ENCODE data around the gene PRKCE.

DNA sequence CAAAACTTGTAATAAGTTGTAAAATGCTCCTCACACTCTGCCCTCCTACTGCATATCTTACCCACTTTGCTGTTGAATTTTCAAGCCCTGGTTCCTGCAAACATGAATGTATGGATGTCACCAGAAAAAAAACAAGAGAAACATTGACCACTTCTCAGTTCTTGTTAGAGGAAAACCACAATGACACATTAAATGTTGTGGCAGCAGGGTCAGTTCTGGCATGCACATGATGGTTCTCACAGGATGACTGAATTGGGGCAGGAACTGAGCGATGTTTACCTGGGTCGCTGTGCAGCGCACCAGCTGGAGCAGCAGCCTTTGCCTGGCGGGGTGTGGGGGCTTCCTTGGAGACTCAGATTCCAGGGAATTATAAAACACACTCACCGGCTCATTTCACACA is 14.0 kb upstream of the PRKCE start:
- TF ChIP-seq RAD21 (IDR thresholded peaks at IDR 0.05) (no peak), SP1 (IDR thresholded peaks at IDR 0.05) (no peak), TAF1 (conservative IDR thresholded peaks at IDR 0.05) (no peak), JUND (IDR thresholded peaks at IDR 0.05) (no peak), HNF4G (IDR thresholded peaks at IDR 0.05) (no peak), YY1 (IDR thresholded peaks at IDR 0.05) (no peak)
- TF ChIP-seq, protein P1, sequence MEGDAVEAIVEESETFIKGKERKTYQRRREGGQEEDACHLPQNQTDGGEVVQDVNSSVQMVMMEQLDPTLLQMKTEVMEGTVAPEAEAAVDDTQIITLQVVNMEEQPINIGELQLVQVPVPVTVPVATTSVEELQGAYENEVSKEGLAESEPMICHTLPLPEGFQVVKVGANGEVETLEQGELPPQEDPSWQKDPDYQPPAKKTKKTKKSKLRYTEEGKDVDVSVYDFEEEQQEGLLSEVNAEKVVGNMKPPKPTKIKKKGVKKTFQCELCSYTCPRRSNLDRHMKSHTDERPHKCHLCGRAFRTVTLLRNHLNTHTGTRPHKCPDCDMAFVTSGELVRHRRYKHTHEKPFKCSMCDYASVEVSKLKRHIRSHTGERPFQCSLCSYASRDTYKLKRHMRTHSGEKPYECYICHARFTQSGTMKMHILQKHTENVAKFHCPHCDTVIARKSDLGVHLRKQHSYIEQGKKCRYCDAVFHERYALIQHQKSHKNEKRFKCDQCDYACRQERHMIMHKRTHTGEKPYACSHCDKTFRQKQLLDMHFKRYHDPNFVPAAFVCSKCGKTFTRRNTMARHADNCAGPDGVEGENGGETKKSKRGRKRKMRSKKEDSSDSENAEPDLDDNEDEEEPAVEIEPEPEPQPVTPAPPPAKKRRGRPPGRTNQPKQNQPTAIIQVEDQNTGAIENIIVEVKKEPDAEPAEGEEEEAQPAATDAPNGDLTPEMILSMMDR (IDR thresholded peaks at IDR 0.05; ENCODE audit: low read depth, low read length, missing input control) = no peak
- TF ChIP-seq, protein P2, sequence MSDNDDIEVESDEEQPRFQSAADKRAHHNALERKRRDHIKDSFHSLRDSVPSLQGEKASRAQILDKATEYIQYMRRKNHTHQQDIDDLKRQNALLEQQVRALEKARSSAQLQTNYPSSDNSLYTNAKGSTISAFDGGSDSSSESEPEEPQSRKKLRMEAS (IDR thresholded peaks at IDR 0.05) = no peak

Measured in liver (tissue), 3 donors.